ENCODE data around the gene RNF181. TPM values are rescaled to one million over a fixed set of nuclear protein-coding genes. Genes with fewer than 3 reads are reported as not detected.
A peak's percentile ranks its signal among the peaks of the same experiment; 100 is the strongest.

Gene RNF181
- total and polyA plus RNA-seq, 2 of the 8 experiments (the other 6 are each of a cell fraction or from before 2014, with no cell fraction given) = 97.2 to 514 TPM

DNA sequence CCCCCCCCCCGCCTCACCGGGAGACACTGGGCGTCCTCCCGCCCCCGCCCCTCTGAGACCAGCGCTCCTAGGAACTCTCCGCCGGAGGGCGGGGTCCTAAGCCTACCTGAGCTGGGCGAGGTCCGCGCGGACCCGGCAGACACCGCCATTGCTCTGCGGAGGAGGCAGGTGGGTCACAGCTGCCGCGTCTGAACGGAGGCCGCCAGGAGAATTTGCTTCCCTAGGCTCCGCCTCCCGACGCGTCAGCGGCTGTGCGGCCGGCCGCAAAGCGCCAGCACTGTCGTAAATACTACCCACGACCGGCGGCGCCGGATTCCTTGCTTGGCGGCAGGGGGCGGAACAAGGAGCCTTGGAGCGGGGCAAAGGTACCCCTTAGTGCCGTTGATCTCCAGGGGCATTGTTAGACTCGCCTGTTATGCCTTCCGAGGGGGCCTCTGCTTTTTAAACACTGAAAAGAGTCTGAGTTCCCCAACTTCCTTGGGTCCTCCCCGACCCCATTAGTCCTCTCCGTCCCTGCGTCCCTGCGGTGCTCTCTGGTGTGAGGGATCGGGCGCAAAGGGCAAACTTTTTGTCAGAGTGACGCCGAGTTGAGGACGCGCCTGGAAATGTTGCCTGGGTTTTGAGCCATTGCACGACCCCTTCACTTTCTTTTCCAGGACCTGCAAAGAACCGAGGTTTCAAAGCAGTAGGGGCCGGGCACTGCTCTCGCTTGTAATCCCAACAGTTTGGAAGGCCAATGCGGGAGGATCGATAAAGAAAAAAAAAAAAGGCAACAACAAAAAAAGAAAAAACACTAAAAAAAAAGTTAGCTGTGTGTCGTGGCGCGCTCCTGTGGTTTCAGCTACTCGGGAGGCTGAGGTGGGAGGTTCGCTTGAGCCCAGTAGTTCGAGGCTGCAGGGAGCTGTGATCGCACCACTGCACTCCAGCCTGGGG, 34.0 kb upstream of the RNF181 start, which contains the start of gene GGCX (continued):
- no peak for TF ChIP-seq ATF2 (IDR thresholded peaks at IDR 0.05; ENCODE audit: low read length)
- no peak for TF ChIP-seq BCL11A (IDR thresholded peaks at IDR 0.05; ENCODE audit: low read depth in 2 of 2, low read length in 2 of 2)
- peak; percentile 95 to 97 for TF ChIP-seq POLR2A (IDR thresholded peaks at IDR 0.05; ENCODE audit: control extremely low read depth in 1 of 2, low read depth in 2 of 2, low read length in 2 of 2)
- TF ChIP-seq RBBP5 (IDR thresholded peaks at IDR 0.05; ENCODE audit: borderline replicate concordance, low read depth, low read length) = no peak; the same call in 1 of the 2 replicates
- TF ChIP-seq JUND (IDR thresholded peaks at IDR 0.05; ENCODE audit: low read length) = no peak
- TF ChIP-seq E2F6 (IDR thresholded peaks at IDR 0.05) = no peak
- TF ChIP-seq, protein P1, sequence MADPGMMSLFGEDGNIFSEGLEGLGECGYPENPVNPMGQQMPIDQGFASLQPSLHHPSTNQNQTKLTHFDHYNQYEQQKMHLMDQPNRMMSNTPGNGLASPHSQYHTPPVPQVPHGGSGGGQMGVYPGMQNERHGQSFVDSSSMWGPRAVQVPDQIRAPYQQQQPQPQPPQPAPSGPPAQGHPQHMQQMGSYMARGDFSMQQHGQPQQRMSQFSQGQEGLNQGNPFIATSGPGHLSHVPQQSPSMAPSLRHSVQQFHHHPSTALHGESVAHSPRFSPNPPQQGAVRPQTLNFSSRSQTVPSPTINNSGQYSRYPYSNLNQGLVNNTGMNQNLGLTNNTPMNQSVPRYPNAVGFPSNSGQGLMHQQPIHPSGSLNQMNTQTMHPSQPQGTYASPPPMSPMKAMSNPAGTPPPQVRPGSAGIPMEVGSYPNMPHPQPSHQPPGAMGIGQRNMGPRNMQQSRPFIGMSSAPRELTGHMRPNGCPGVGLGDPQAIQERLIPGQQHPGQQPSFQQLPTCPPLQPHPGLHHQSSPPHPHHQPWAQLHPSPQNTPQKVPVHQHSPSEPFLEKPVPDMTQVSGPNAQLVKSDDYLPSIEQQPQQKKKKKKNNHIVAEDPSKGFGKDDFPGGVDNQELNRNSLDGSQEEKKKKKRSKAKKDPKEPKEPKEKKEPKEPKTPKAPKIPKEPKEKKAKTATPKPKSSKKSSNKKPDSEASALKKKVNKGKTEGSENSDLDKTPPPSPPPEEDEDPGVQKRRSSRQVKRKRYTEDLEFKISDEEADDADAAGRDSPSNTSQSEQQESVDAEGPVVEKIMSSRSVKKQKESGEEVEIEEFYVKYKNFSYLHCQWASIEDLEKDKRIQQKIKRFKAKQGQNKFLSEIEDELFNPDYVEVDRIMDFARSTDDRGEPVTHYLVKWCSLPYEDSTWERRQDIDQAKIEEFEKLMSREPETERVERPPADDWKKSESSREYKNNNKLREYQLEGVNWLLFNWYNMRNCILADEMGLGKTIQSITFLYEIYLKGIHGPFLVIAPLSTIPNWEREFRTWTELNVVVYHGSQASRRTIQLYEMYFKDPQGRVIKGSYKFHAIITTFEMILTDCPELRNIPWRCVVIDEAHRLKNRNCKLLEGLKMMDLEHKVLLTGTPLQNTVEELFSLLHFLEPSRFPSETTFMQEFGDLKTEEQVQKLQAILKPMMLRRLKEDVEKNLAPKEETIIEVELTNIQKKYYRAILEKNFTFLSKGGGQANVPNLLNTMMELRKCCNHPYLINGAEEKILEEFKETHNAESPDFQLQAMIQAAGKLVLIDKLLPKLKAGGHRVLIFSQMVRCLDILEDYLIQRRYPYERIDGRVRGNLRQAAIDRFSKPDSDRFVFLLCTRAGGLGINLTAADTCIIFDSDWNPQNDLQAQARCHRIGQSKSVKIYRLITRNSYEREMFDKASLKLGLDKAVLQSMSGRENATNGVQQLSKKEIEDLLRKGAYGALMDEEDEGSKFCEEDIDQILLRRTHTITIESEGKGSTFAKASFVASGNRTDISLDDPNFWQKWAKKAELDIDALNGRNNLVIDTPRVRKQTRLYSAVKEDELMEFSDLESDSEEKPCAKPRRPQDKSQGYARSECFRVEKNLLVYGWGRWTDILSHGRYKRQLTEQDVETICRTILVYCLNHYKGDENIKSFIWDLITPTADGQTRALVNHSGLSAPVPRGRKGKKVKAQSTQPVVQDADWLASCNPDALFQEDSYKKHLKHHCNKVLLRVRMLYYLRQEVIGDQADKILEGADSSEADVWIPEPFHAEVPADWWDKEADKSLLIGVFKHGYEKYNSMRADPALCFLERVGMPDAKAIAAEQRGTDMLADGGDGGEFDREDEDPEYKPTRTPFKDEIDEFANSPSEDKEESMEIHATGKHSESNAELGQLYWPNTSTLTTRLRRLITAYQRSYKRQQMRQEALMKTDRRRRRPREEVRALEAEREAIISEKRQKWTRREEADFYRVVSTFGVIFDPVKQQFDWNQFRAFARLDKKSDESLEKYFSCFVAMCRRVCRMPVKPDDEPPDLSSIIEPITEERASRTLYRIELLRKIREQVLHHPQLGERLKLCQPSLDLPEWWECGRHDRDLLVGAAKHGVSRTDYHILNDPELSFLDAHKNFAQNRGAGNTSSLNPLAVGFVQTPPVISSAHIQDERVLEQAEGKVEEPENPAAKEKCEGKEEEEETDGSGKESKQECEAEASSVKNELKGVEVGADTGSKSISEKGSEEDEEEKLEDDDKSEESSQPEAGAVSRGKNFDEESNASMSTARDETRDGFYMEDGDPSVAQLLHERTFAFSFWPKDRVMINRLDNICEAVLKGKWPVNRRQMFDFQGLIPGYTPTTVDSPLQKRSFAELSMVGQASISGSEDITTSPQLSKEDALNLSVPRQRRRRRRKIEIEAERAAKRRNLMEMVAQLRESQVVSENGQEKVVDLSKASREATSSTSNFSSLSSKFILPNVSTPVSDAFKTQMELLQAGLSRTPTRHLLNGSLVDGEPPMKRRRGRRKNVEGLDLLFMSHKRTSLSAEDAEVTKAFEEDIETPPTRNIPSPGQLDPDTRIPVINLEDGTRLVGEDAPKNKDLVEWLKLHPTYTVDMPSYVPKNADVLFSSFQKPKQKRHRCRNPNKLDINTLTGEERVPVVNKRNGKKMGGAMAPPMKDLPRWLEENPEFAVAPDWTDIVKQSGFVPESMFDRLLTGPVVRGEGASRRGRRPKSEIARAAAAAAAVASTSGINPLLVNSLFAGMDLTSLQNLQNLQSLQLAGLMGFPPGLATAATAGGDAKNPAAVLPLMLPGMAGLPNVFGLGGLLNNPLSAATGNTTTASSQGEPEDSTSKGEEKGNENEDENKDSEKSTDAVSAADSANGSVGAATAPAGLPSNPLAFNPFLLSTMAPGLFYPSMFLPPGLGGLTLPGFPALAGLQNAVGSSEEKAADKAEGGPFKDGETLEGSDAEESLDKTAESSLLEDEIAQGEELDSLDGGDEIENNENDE (IDR thresholded peaks at IDR 0.05; ENCODE audit: insufficient replicate concordance, low read length) = no peak

Data from H1 (cell line).